Measurements from ENCODE around the gene AZIN2.

The AZIN2 gene

DNA sequence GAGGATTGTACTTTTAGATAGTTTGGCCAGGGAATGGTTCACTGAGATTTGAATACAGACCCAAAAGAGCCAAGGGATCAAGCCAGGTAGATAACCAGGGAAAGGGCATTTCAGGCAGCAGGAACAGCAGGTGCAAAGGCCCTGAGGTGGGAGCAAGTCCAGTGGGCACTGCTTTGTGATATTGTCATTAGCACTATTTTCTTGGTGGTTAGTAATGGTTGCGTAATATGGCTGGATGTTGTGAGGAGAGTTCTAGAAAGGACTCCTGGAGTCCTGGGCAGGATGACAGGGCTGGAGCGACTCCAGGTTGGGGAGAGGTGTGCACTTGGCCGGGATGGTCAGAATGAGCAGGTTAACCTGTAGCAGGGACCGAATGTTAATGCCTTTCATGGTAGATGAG, 4.4 kb downstream of the AZIN2 start:
- H3K9ac ChIP-seq (ENCODE audit: low read length): no peak overlapping the region
- no peak for TF ChIP-seq CTCF (IDR thresholded peaks at IDR 0.05; ENCODE audit: insufficient read depth, low read length, poor library complexity, severe bottlenecking)
- TF ChIP-seq EZH2phosphoT487 (conservative IDR thresholded peaks at IDR 0.05; ENCODE audit: low read length): no peak
- no peaks in the 10 kb centered on the region for H4K20me1 ChIP-seq (ENCODE audit: low read depth, low read length)
- no peaks in the 10 kb centered on the region for H3F3A ChIP-seq (ENCODE audit: insufficient read depth)
- H3K27me3 ChIP-seq (ENCODE audit: low read length): no peaks in the 10 kb centered on the region
- H3K9me2 ChIP-seq (replicated peaks; ENCODE audit: insufficient read depth, low read length): no peaks in the 10 kb centered on the region
- H3K4me2 ChIP-seq (ENCODE audit: low read depth, low read length, poor library complexity, severe bottlenecking): no peak overlapping the region
- H3K36me3 ChIP-seq (ENCODE audit: low read length): no peaks in the 10 kb centered on the region
- H3K79me2 ChIP-seq (ENCODE audit: insufficient read depth, low read length): no peaks in the 10 kb centered on the region
- H3K9me3 ChIP-seq (ENCODE audit: insufficient read depth, low read length): no peaks in the 10 kb centered on the region
- H3K27ac ChIP-seq (ENCODE audit: low read depth, low read length): no peak overlapping the region
- no peak overlapping the region for H3K4me3 ChIP-seq (ENCODE audit: insufficient read depth, low read length, poor library complexity, severe bottlenecking)
- H2AFZ ChIP-seq (ENCODE audit: low read depth, low read length, severe bottlenecking): no peak overlapping the region

GRCh38 chr1:33086384-33086850, 5.5 kb downstream of the AZIN2 start:
- Histone ChIP-seq H3K4me3 (ENCODE audit: insufficient read depth, low read length, poor library complexity, severe bottlenecking) (no peak overlapping the region), H3K4me2 (ENCODE audit: low read depth, low read length, poor library complexity, severe bottlenecking) (no peak overlapping the region), H3K9ac (ENCODE audit: low read length) (no peak overlapping the region), H3F3A (ENCODE audit: insufficient read depth) (no peaks in the 10 kb centered on the region), H3K9me2 (replicated peaks; ENCODE audit: insufficient read depth, low read length) (no peaks in the 10 kb centered on the region), H3K9me3 (ENCODE audit: insufficient read depth, low read length) (no peaks in the 10 kb centered on the region), H2AFZ (ENCODE audit: low read depth, low read length, severe bottlenecking) (no peak overlapping the region), H3K27ac (ENCODE audit: low read depth, low read length) (no peak overlapping the region), H3K27me3 (ENCODE audit: low read length) (no peaks in the 10 kb centered on the region), H3K36me3 (ENCODE audit: low read length) (no peaks in the 10 kb centered on the region), H4K20me1 (ENCODE audit: low read depth, low read length) (no peaks in the 10 kb centered on the region), H3K79me2 (ENCODE audit: insufficient read depth, low read length) (no peaks in the 10 kb centered on the region)
- TF ChIP-seq EZH2phosphoT487 (conservative IDR thresholded peaks at IDR 0.05; ENCODE audit: low read length) (no peak), CTCF (IDR thresholded peaks at IDR 0.05; ENCODE audit: insufficient read depth, low read length, poor library complexity, severe bottlenecking) (peak; percentile 54)

DNA sequence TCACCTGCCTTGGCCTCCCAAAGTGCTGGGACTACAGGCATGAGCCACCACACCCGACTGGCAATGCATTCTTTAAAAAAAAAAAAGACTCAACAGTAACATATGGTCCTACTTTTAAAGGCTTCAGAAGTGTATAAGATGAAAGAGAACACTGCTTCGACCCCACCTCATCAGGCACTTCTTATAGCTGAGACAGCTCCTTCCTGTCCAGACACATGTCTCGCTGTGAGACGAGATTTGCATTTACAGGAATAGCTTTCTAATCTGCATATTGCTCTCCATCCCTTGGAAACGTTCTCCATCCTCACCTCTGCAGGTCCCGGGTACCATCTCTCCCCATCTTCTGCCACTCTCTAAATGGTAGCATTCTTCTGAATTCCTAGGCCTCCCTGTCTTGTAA, 6.7 kb downstream of the AZIN2 start:
- Histone ChIP-seq H2AFZ (ENCODE audit: low read depth, low read length, severe bottlenecking) (no peak overlapping the region), H3K27me3 (ENCODE audit: low read length) (no peaks in the 10 kb centered on the region), H3F3A (ENCODE audit: insufficient read depth) (no peaks in the 10 kb centered on the region), H3K79me2 (ENCODE audit: insufficient read depth, low read length) (no peaks in the 10 kb centered on the region), H3K27ac (ENCODE audit: low read depth, low read length) (no peak overlapping the region), H3K4me2 (ENCODE audit: low read depth, low read length, poor library complexity, severe bottlenecking) (no peak overlapping the region), H3K9me3 (ENCODE audit: insufficient read depth, low read length) (no peaks in the 10 kb centered on the region), H3K9me2 (replicated peaks; ENCODE audit: insufficient read depth, low read length) (no peaks in the 10 kb centered on the region), H4K20me1 (ENCODE audit: low read depth, low read length) (no peaks in the 10 kb centered on the region), H3K36me3 (ENCODE audit: low read length) (no peaks in the 10 kb centered on the region), H3K9ac (ENCODE audit: low read length) (no peak overlapping the region), H3K4me3 (ENCODE audit: insufficient read depth, low read length, poor library complexity, severe bottlenecking) (no peak overlapping the region)
- no peak for TF ChIP-seq CTCF (IDR thresholded peaks at IDR 0.05; ENCODE audit: insufficient read depth, low read length, poor library complexity, severe bottlenecking)
- no peak for TF ChIP-seq EZH2phosphoT487 (conservative IDR thresholded peaks at IDR 0.05; ENCODE audit: low read length)

Measured in SU-DHL-6 (cell line).